GM19438 (cell line): ENCODE measurements around the gene AGMO.

Experiments used
- ATAC-seq: cut with Tn5 transposase; IDR thresholded peaks from one replicate; pipeline ENCODE4 v1.9.1; 2021; ENCODE audit warnings: low read depth; ENCODE audit not compliant: unreplicated experiment

The AGMO gene

DNA sequence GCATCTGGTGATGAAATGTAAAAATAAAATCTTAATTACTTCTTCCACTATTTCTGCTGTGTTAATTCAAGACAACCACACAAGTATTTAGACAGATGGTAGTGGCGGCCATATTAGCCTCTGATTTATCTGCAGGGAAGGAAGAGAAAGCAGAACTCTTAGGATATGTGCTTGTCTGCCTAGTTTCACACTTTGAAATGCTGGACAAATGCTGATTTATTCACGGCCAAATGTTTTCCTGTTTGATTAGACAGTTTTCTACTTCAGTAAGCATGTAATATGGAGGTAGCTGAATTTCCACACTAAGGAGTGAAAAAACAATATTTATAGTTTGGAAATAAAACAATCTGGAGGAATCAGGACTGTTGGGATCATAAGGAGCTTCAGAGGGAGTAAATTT is 158.1 kb downstream of the AGMO start:
- no peak for ATAC-seq

DNA sequence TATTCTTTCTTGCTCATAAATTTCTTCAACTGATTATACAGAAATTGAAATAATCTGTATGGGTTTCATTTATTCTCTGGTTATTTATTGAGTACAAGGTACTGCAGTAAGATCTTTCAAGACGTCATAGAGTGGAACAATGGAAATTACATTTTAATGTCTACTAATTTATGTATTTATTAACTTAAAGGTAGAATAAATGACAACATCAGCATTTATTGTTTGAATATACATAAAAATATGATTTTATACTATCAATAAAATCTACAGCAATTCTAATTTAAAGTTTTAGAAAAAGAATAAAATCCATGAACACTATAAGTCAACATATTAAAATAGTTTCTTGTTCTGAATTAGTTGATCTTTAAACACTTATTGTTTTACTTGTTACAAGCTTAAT is 158.5 kb downstream of the AGMO start:
- no peak for ATAC-seq

DNA sequence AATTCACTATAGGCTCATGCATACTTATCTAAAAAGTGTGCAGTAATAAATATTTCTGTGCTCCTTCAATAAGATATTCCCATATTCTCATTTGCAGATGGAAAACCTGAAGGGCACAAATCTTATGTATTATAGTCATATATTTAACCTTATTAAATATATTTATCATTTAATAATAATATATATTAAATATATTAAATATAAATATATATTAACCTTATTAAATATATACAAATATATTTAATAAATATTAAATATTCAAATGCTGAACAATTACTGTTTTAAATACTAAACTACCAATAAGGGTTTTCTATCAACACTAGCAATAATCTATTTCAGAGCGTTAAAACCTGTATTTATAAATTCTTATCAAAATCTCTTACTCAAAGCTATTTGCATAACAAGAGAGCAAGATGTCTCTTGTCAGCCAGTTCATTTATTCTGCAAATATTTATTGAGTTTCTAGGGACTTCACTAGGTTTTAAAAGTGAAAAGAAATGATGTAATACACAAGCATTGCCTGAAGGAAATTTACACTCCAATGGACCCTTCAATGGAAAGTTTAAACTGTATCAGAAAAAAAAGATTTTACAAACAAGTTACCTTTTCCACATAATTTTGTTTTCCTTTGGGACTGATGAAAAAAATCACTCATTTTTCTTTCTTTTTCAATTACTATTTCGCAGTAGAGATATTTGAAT is 159.2 kb downstream of the AGMO start:
- no peak for ATAC-seq

DNA sequence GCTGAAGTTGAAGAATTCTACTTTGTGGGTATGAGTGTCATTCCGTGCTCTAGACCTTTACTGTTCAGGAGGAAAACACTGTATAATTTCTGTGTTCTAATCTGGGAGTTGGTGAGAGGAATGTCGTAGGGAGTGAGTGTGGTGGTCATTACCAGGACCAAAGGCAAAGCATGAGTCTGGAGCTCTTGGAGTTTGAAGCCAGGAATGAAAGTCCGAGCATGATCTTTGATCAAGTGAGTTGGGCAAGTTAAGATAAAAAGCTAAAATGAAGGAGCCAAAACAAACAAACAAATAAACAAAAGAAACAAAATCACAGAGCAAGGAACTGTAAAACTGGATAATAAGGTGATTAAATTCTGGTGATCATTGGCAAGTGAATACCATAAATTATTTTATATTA is 161.4 kb downstream of the AGMO start:
- ATAC-seq, result no peak

DNA sequence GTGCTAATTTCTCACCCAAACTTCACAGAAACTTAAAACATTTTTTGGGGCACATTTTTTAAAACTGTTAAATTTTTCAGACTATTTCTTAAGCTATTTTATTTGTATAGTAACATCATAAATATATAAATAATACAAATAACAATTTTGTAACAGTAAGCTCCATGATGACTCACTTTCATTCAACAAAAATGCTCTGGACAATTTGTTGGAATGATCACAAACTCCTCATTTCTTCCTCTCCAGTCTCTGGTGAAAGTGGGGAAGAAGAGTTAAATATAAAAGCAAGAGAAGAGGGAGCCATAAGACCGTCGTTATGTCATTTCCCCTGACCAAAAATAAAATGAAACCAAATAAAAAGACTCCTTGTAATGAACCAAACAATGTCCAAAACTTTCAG is 162.4 kb downstream of the AGMO start:
- no peak for ATAC-seq

DNA sequence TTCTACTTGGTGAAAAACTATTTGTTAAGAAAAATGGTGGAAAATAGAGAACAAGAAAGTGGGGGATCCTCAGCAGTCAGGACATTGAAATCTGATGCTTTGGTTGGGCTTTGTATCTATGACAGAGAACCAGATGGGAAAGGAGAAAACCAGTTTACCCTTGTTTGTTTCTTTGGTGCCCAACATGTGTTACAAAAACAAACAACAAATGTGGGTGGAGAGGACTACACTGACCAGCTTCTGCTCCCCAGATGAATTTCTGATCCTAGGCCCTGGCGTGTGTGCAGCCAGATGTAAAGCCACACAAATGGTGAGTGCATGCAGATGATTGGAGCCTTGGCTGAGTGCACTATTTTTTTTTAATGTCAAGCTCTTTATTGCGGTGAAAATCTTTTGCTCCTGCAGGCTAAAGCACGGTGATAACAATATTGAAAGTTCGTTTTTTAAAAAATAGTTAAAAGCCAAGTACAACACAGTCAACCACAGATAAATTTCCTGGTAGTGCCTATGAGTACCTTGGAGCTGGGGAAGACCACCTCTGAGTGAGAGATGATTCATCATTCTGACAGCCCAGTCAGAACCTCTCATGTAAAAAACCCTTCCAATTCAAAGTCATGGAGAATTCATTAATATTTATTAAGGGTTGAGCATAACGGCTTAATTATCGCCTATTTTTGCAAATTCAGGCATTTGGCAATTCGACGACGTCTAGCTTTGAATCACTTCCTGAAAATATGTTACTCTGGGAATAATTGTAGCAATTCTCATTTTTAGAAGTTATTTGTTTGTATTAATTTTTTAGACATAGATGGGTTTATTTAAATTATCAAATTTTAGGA is 163.7 kb downstream of the AGMO start:
- no peak for ATAC-seq

DNA sequence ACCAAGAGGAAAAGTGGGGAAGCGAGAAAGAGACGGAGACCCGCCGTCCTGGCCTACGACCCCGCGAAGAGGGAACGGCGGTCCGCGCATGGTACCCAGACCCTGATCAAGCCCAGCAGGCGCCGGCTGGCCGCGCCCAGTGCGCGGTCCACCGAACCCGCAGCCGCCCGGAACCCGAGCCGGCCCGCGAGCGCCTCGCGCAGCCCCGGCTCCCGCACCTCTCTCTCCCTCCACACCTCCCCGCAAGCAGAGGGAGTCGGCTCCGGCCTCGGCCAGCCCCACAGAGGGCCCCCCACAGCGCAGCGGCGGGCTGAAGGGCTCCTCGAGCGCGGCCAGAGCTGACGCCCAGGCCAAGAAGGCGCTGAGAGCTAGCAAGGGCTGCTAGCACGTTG is 164.7 kb downstream of the AGMO start:
- ATAC-seq, result no peak

DNA sequence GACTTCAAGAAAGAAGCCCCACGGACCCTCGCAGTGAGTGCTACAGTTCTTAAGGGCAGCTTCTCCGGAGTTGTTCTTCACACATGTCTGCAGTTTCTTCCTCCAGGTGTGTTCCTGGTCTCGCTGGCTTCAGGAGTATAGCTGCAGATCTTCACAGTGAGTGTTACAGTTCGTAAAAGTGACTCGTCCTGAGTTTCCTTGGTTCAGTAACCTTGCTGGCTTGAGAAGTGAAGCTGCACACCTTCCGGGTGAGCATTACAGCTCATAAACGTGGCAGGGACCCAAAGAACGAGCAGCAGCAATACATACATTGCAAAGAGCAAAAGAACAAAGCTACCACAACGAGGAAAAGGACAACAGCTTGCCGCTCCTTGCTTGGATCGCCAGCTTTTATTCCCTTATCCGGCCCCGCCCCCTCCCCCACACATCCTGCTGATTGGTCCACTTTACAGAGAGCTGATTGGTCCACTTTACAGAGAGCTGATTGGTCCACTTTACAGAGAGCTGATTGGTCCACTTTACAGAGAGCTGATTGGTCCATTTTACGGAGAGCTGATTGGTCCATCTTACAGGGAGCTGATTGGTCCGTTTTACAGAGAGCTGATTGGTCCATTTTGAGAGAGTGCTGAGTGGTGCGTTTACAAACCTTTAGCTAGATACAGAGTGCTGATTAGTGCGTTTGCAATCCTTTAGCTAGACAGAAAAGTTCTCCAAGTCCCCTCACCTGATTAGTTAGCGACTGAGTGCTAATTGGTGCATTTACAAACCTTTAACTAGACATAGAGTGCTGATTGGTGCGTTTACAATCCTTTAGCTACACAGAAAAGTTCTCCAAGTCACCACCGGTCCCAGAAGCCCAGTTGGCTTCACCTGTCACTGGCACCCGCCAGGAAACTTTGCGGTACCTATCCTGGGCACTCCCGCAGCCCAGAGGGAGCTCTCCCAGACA is 165.3 kb downstream of the AGMO start:
- no peak for ATAC-seq

DNA sequence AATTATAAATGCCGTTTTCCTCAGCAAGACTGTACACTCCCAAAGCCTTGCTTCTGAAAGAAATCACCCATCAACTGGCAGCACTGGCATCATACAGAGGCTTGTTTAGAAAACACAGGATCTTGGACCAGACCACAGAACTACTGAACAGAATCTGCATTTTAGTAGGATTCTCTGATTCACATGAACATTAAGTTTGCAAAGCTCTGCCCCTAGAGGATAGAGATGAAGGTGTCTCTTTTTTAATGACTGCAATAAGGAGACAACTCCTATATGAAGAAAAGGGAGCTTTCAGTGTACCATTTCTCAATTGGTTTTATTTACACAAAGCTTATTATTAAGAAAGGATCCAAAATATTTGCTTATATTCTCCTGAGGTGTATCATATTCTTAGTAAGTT is 172.7 kb downstream of the AGMO start:
- no peak for ATAC-seq

DNA sequence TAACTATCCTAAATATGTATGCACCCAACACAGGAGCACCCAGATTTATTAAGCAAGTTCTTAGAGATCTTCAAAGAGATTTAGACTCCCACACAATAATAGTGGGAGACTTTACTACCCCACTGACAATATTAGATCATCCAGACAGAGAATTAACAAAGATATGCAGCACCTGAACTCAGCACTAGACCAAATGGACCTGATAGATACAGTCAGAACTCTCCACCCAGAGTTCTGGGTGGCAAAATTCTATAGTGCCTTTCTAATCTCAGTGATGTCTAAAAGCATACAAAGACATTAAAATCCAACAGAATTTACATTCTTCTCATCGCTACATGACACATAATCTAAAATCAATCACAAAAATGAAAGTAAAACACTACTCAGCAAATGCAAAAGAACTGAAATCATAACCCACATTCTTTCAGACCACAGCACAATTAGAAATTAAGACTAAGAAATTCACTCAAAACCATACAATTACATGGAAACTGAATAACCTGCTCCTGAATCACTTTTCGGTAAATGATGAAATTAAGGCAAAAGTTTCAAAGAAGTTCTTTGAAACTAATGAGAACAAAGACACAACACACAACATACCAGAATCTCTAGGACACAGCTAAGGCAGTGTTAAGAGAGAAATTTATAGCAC is 183.2 kb downstream of the AGMO start:
- ATAC-seq, result no peak

DNA sequence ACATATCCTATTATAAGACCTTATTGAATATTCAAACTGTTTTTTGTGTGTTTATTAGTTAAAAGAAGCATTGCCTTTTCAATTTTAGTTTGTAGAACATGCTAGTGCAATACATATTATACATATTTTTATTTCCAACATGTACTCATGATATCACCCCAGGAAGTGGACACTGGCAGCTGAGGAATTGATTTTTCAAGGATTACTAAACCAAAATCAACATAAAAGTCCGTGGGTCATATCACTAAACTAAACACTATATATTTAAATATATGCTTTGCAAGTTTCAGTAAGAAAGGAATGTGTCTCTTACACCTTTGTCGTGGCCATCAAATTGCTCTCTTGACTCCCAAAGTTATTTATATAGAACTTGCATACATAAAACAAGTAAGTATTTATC is 185.2 kb downstream of the AGMO start:
- ATAC-seq, result no peak

DNA sequence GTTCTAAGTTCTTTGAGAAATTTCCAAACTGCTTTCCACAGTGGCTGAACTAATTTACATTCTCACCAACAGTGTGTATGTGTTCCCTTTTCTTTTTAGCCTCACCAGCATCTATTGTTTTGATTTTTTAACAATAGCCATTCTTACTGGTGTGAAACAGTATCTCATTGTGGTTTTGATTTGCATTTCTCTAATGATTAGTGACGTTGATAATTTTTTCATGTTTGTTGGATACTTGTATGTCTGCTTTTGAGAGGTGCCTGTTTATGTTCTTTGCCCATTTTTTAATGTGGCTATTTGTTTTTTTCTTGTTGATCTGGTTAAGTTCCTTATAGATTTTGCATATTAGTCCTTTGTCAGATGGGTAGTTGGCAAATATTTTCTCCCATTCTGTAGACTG is 191.4 kb downstream of the AGMO start:
- no peak for ATAC-seq

DNA sequence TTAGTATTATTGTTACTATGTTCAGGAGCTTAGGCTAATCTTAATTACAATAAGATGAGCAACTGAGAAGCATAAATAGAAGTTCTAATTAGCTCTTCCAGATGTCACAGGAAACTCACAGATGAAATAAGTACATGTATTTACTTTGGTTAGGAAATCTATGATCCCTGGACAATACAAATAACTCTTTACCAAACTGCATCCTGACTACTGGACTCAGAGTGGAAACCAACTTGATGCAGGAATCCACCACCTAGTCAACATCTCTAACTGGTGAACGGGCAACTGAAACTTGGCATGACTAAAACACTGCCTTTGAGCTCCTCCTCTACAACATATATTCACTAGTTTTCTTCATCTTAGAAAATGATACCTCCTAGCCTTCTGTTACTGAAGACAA is 193.2 kb downstream of the AGMO start:
- no peak for ATAC-seq

DNA sequence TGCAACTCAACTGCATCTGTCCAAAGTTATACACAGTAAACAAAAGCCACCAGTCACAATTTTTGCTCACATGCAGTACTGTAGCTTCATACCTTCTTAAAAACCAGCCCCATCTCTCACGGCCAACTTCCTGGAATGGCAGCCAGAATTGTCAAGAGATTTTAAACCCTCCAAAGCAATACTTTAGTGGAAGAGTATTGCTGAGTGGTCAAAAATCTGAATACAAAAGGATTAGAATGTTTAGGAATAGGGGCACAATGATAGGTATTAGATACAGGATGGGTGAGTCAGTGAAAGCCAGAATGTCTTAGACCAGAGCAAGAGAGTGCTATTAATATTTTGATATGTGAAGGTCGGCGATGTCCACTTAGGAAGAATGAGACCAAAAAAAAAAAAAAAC is 193.9 kb downstream of the AGMO start:
- ATAC-seq, result no peak

DNA sequence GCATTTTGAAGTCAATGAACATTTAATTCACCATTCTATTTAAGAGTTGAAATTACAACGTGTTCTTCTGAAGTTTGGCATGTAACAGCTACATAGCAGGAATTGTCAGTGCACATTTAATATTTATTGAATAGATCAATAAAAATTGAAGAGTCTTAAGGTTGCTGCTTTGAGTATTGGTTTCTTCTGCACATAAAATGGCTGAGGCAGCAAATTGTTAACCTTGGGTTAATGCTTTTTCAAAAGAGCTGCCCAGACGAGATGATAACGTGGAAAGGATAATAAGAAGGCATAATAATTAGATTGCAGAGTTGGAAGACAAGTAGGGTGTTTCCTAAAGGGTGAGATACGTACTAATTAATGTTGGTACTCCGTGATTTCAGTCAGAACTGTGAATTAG is 203.7 kb downstream of the AGMO start:
- ATAC-seq, result no peak

DNA sequence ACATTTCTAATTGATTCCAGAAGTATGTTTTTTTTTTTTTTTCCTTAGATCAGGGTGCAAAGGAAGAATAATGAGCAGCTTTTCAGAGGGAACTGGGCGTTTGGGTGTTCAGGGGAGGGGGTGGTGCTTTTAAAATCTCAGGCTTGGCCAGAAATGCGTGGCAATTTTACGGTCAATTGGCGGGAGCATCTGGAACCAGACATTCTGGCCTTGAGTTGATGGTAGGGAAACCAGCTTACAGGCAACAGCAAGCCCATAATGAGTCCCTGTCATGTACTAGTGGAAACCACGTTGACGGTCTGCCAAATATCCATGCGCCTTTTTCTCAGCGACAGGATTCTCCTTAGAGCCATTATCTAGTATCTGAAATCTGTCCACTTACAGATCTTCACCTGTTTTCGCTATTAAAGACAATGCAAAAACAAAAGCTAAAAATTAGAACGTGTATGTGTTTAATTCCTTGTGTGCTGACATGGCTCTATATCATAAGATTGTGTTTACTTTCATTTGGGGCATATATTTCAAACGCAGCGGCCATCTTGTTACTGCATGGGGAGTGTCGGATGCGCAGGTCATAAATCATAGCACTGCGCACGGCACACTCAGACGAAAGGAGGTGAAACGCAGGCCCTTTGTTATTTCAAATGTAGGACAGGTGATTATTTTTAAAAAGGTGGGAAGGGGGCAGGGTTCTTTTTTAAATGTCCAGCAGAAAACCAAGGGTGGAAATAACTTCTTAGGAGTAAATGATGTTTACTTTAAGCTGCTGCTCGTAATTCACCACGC is 209.2 kb downstream of the AGMO start:
- ATAC-seq, result no peak

DNA sequence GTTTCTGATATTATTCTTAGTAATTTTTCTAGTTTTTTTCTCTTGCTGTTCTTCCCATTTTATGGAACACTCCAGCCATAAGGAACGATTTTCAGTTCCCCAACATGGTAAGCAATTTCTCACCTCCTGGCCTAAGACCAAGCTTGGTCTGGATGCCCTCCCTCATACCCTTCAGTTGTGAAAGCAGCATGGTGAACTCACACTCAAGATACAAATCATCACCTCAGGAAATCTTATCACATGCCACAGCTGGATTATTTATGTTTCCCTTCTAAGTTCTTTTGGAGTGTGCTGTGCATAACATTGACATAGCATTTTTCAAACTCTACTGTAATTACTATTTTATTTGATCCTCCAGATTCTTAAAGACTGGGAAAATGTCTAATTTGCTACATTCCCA is 216.6 kb downstream of the AGMO start:
- ATAC-seq, result no peak

DNA sequence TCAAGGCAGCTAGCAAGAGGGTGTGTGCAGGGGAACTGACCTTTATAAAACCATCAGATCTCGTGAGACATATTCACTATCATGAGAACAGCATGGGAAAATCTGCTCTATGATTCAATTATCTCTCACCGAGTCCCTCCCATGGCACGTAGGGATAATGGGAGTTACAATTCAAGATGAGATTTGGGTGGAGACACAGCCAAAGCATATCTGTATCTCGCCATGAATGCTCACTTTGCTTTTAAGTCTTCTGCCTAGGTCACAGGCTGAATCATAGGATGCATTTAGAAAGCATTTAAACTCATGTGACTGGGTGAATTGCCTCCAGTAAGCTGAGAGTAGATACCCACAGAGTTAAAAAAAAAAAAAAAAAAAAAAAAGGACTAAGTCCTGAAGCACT is 220.0 kb downstream of the AGMO start:
- no peak for ATAC-seq

DNA sequence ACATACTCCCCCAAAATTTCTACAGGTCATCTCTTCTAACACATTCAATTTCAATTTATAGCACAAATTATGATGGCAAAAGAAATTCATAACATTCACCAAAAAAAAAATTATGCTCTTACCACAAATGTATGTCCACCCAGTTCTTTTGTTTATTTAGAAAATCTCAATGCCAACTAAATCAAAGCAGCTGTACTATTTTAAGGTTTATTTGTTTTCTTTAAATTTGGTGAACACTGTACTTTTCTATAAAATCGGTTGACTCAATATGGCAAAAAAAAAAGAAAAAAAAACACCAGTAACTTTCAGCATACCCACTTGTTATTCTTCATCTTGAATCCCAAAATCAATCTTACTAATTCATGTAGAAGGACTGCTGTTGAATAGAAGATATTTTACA is 225.7 kb downstream of the AGMO start:
- no peak for ATAC-seq

DNA sequence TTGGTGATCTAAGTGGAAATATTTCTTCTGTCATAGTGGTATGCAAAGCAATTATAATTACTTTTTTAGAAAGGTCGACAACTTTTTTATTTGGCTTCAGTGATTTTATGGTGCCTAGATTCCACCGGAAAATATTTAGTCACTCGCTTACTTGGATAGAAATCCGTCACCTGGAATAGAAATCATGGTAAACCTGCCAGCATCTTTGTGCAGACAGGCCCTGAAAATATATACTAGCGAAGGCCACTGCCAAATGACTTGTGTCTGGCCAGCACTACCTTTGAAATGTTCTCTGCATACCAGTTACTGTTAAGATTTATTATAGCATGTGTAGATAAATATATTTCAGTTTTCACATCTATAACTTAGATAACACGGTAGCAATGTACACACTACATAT is 226.4 kb downstream of the AGMO start:
- ATAC-seq, result no peak
